SK-N-SH treated with all-trans-retinoic acid at 6 μM for 48 hours (cell line): ENCODE data around the gene KHSRP.

Experiments
- ATAC-seq: fragments of 200-7000 bp; cut with Tn5 transposase; 3 replicates; pipeline ENCODE4 v1.9.1; 2020; ENCODE audit warnings: mild to moderate bottlenecking, moderate library complexity
- ARNTL ChIP-seq: fragments of 450-650 bp; formaldehyde crosslinking; IDR thresholded peaks from 2 replicates; pipeline ENCODE4 v1.5.0; 2020; ENCODE audit warnings: low read depth, mild to moderate bottlenecking, moderate library complexity, borderline replicate concordance
- BACH2 ChIP-seq: fragments of 250-450 bp; sonication (Bioruptor Pico); IDR thresholded peaks from 2 replicates; pipeline ENCODE4 v1.9.0; 2021; ENCODE audit warnings: mild to moderate bottlenecking, borderline replicate concordance
- CSDC2 ChIP-seq: fragments of 250-450 bp; sonication (Bioruptor Pico); IDR thresholded peaks from 2 replicates; pipeline ENCODE4 v1.5.0; 2020; ENCODE audit warnings: mild to moderate bottlenecking, moderate library complexity
- CSRNP3 ChIP-seq: fragments of 250-450 bp; sonication (Bioruptor Pico); IDR thresholded peaks from 2 replicates; pipeline ENCODE4 v1.5.1; 2021; ENCODE audit warnings: mild to moderate bottlenecking, moderate library complexity
- ESRRG ChIP-seq: fragments of 250-450 bp; sonication (Bioruptor Pico); IDR thresholded peaks from 2 replicates; pipeline ENCODE4 v1.6.1; 2021; ENCODE audit warnings: mild to moderate bottlenecking
- OSR1 ChIP-seq: fragments of 250-450 bp; sonication (Bioruptor Pico); IDR thresholded peaks from 2 replicates; pipeline ENCODE4 v1.8.0; 2022; ENCODE audit warnings: moderate library complexity, mild to moderate bottlenecking, inconsistent platforms
- RARB ChIP-seq: fragments of 250-450 bp; sonication (Bioruptor Pico); IDR thresholded peaks from 2 replicates; pipeline ENCODE4 v1.8.0; 2021; ENCODE audit warnings: mild to moderate bottlenecking, moderate library complexity
- SNAI2 ChIP-seq: fragments of 250-450 bp; sonication (Bioruptor Pico); IDR thresholded peaks from 2 replicates; pipeline ENCODE4 v1.5.0; 2020; ENCODE audit warnings: mild to moderate bottlenecking, moderate library complexity
- TOX ChIP-seq: fragments of 250-450 bp; sonication (Bioruptor Pico); IDR thresholded peaks from 2 replicates; pipeline ENCODE4 v1.8.0; 2021; ENCODE audit warnings: mild to moderate bottlenecking, moderate library complexity, borderline replicate concordance
- ZC3H10 ChIP-seq: fragments of 250-450 bp; sonication (Bioruptor Pico); IDR thresholded peaks from 2 replicates; pipeline ENCODE4 v1.5.1; 2021; ENCODE audit warnings: mild to moderate bottlenecking, moderate library complexity
- ZFP3 ChIP-seq: fragments of 250-450 bp; sonication (Bioruptor Pico); IDR thresholded peaks from 2 replicates; pipeline ENCODE4 v1.5.0; 2020; ENCODE audit warnings: mild to moderate bottlenecking, moderate library complexity
- ZFP30 ChIP-seq: fragments of 450-650 bp; formaldehyde crosslinking; IDR thresholded peaks from 2 replicates; pipeline ENCODE4 v1.5.0; 2022; ENCODE audit warnings: mild to moderate bottlenecking, moderate library complexity
- ZNF565 ChIP-seq: fragments of 450-650 bp; formaldehyde crosslinking; conservative IDR thresholded peaks from 2 replicates; pipeline ENCODE4 v1.5.0; 2020; ENCODE audit warnings: low read depth, mild to moderate bottlenecking, moderate library complexity
- ZNF70 ChIP-seq: fragments of 450-650 bp; formaldehyde crosslinking; IDR thresholded peaks from 2 replicates; pipeline ENCODE4 v1.5.0; 2020; ENCODE audit warnings: mild to moderate bottlenecking, moderate library complexity
- TF ChIP-seq, protein P1 (sequence below): fragments of 250-450 bp; sonication (Bioruptor Pico); IDR thresholded peaks from 2 replicates; pipeline ENCODE4 v1.5.0; 2020; ENCODE audit warnings: mild to moderate bottlenecking, moderate library complexity
- TF ChIP-seq, protein P2 (sequence below): fragments of 250-450 bp; sonication (Bioruptor Pico); IDR thresholded peaks from 2 replicates; pipeline ENCODE4 v1.5.1; 2020; ENCODE audit warnings: low read depth, mild to moderate bottlenecking, moderate library complexity
- TF ChIP-seq, protein P3 (sequence below): fragments of 250-450 bp; sonication (Bioruptor Pico); IDR thresholded peaks from 2 replicates; pipeline ENCODE4 v1.8.0; 2020; ENCODE audit warnings: mild to moderate bottlenecking, moderate library complexity, borderline replicate concordance

The KHSRP gene

GRCh38 chr19:6415591-6416190 lies 8.9 kb downstream of the KHSRP start (continued):
- TF ChIP-seq ZNF565 (CRISPR knock-in tag) = no peak
- TF ChIP-seq CSDC2 = no peak
- TF ChIP-seq SNAI2 (CRISPR knock-in tag) = no peak
- TF ChIP-seq ZFP30 (CRISPR knock-in tag) = no peak
- TF ChIP-seq, protein P1, sequence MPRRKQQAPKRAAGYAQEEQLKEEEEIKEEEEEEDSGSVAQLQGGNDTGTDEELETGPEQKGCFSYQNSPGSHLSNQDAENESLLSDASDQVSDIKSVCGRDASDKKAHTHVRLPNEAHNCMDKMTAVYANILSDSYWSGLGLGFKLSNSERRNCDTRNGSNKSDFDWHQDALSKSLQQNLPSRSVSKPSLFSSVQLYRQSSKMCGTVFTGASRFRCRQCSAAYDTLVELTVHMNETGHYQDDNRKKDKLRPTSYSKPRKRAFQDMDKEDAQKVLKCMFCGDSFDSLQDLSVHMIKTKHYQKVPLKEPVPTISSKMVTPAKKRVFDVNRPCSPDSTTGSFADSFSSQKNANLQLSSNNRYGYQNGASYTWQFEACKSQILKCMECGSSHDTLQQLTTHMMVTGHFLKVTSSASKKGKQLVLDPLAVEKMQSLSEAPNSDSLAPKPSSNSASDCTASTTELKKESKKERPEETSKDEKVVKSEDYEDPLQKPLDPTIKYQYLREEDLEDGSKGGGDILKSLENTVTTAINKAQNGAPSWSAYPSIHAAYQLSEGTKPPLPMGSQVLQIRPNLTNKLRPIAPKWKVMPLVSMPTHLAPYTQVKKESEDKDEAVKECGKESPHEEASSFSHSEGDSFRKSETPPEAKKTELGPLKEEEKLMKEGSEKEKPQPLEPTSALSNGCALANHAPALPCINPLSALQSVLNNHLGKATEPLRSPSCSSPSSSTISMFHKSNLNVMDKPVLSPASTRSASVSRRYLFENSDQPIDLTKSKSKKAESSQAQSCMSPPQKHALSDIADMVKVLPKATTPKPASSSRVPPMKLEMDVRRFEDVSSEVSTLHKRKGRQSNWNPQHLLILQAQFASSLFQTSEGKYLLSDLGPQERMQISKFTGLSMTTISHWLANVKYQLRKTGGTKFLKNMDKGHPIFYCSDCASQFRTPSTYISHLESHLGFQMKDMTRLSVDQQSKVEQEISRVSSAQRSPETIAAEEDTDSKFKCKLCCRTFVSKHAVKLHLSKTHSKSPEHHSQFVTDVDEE = no peak

- ATAC-seq = no peak
- TF ChIP-seq ARNTL (CRISPR knock-in tag) = no peak
- TF ChIP-seq, protein P1 = no peak
- TF ChIP-seq OSR1 (CRISPR knock-in tag) = no peak
- TF ChIP-seq RARB (CRISPR knock-in tag) = no peak
- no peak for TF ChIP-seq CSDC2
- TF ChIP-seq CSRNP3 = no peak
- no peak for TF ChIP-seq ZNF70 (CRISPR knock-in tag)
- TF ChIP-seq ESRRG = no peak
- TF ChIP-seq, protein P2, sequence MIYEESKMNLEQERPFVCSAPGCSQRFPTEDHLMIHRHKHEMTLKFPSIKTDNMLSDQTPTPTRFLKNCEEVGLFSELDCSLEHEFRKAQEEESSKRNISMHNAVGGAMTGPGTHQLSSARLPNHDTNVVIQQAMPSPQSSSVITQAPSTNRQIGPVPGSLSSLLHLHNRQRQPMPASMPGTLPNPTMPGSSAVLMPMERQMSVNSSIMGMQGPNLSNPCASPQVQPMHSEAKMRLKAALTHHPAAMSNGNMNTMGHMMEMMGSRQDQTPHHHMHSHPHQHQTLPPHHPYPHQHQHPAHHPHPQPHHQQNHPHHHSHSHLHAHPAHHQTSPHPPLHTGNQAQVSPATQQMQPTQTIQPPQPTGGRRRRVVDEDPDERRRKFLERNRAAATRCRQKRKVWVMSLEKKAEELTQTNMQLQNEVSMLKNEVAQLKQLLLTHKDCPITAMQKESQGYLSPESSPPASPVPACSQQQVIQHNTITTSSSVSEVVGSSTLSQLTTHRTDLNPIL = no peak
- no peak for TF ChIP-seq ZFP3 (CRISPR knock-in tag)
- no peak for TF ChIP-seq ZC3H10 (CRISPR knock-in tag)
- TF ChIP-seq ZNF565 (CRISPR knock-in tag) = no peak
- no peak for TF ChIP-seq BACH2 (CRISPR knock-in tag)
- no peak for TF ChIP-seq TOX
- TF ChIP-seq, protein P3, sequence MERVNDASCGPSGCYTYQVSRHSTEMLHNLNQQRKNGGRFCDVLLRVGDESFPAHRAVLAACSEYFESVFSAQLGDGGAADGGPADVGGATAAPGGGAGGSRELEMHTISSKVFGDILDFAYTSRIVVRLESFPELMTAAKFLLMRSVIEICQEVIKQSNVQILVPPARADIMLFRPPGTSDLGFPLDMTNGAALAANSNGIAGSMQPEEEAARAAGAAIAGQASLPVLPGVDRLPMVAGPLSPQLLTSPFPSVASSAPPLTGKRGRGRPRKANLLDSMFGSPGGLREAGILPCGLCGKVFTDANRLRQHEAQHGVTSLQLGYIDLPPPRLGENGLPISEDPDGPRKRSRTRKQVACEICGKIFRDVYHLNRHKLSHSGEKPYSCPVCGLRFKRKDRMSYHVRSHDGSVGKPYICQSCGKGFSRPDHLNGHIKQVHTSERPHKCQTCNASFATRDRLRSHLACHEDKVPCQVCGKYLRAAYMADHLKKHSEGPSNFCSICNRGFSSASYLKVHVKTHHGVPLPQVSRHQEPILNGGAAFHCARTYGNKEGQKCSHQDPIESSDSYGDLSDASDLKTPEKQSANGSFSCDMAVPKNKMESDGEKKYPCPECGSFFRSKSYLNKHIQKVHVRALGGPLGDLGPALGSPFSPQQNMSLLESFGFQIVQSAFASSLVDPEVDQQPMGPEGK (CRISPR knock-in tag) = no peak
These were observed 9.6 kb downstream of the KHSRP start for GRCh38 chr19:6414793-6415590.
